Limb (tissue), 2 donors: ENCODE measurements around the gene ACAD8.
"Not testable (repeated sequence)": the region's sequence is repeated elsewhere in the genome, so short reads cannot be mapped to it uniquely, and the experiment has no call there.

Experiments used
- DNase-seq, 2 donors: peaks; one replicate each; pipeline ENCODE4 v3.0.0-alpha.2; 2016; ENCODE audit errors: extremely low spot score in 2 of 2

Gene ACAD8

DNA sequence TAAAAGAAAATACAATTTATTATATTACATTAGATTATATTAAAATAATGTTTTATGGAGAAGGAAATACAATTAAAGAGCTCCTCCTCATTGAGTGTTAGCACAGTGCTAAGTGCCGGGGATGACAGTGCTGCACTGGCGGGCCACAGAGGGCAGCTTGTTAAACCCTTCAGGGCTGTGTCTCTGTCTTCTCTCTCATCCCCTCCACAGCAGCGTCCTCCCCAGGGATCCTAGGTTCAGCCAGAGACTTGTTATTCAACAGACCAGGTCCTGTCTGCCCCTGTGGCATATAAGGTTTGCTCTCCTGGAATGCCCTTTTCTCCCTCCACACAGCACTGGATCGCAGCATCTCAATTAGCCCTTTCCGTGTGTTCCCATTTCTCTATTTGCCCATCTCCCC, 14.4 kb upstream of the ACAD8 start:
- DNase-seq = no peak

DNA sequence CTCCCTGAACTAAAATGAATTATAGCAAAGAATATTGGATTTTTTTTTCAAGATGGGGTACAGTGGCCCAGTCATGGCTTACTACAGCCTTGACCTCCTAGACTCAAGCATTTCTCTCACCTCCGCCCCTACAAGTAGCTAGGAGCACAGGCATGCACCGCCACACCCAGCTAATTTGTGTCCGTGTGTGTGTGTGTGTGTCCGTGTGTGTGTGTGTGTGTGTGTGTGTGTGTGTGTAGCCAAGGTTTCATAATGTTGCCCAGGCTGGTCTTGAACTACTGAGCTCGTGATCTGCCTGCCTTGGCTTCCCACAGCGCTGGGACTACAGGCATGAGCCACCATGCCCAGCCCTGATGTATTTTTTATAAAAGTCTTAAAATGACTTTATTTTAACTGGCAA, 12.8 kb upstream of the ACAD8 start:
- DNase-seq = no peak

DNA sequence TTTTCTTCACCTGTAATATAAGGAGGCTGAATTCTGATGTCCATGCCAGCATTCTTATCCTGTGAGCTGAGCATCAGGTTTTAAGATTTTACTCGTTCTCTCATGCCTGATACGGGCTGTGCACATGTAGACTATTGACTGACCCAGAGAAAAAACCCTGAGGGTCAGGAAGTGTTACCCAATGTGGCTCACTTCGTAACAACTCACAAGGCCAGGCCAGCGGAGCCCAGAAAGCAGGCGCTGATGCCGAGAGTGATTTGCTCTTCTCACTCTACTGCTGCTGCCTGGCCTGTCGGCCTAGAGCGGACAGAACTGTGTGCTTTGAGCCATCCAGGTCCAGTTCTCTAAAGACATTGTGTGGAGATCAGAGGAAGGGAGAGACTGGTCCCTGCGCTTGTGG, 11.0 kb upstream of the ACAD8 start:
- DNase-seq = no peak

DNA sequence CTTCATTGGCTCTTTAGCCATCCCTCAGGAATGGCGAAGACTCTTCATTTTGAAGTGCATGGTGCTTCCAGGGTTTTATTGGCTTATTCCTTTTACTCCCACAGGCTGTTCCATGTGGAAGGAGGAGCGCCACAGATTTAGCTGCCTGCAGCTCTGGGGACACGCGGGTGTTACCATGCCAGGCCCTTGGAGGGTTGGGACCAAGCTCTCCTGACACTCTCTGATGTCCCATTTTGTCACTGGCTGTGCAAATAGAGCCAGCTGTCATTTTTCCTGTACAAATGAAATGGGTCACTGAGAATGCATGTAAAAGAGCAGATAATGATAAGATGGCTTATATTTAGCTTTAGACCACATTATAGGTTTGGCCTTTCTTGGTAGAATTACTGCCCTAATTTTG, 9.5 kb upstream of the ACAD8 start:
- DNase-seq = no peak

DNA sequence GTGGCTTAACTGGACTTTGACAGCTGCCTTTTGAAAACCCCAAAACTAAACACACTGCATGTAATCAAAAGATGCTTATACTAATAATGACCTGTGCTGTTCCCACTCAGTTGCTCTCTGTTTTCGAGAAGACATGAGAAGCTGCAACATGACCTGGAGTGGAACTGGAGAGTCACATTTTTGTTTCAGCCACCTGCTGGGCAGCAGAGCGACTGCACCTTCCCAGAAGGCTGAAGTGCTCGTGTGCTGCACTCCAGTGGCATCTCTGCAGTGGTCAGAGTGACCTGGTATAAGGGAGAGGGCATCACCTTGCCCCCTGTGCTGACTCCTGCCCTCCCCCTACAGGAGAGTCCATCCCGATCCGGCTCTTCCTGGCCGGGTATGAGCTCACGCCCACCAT, 8.8 kb upstream of the ACAD8 start:
- no peak for DNase-seq

DNA sequence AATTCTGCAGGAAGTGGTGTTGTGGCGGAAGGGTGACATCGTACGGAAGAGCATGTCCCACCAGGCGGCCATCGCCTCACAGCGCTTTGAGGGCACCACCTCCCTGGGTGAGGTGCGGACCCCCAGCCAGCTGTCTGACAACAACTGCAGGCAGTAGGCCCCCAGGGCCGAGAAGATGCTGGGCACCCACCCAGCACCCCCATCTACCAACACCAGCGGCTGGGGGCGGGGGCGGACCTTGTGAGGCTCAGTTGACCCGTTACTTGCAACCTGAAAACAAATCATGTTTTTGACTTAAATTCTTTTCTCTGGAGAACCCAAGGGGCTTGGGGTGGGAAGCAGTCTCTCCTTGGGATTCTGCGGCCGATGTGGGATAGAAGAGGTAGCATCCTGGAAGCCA, 7.9 kb upstream of the ACAD8 start:
- no peak for DNase-seq

DNA sequence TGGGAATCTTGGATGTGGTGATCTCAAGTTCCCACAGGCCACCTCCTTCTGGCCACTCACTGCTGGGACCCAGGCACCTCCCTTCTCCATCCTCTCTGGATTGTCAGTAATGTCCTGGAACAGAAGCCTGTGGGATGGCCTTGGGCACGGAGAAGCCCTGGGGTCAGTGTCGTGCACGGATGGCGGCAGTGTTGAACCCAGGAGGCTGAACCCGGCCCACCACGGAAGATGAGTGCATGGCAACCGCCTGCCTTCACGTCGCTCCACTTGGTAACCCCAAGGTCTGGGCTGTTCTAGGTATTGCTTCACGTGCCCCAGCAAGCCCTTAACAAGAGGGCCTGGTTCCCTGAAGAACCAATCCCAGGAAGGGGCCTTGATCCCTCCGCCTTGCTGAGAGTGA, 7.3 kb upstream of the ACAD8 start:
- DNase-seq = no peak

DNA sequence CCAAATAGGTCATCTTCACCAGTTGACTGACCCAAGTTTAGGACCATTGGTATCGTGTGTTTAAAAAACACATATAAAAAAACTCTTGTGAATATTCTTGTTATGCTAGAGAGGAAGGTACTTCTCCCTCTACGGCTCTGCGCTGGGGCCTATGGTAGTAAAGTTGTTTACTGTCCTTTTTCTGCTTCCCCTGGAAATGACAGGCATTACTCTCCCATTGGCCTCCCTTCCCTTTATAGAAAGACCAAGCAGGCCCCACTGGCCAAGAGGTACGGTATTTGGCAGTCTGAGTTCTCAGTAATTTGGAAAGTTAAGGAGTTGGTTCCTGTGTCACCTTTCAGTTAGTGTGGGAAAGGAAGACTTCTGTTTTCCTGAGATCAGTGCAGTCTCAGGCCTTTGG, 6.7 kb upstream of the ACAD8 start:
- DNase-seq = no peak

DNA sequence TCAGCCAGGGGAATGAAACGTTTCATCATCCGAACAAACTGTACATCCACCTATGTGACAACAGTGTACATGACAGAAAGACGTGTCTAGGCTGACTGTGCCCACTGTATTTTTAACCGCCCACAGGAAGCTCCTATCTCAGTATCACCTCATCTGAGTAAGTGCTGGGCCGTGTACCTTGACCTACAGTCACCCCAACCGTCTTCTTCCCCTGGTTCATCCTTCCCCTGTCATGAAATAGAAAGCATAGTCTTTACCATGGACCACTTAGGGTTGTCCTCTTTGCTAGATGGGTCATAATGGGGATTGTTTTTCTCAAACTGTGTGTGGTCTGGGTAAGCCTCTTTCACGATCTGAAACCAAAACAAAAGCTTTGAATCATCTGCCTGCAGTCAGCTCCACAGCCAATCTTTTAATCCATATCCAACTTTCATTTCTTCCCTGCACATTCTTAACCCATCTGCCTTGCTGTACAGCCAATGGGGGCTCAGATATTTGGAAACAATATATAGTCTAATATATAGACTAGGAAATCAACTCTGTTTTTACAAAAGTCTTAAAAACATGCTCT, 4.4 kb upstream of the ACAD8 start:
- DNase-seq = no peak

DNA sequence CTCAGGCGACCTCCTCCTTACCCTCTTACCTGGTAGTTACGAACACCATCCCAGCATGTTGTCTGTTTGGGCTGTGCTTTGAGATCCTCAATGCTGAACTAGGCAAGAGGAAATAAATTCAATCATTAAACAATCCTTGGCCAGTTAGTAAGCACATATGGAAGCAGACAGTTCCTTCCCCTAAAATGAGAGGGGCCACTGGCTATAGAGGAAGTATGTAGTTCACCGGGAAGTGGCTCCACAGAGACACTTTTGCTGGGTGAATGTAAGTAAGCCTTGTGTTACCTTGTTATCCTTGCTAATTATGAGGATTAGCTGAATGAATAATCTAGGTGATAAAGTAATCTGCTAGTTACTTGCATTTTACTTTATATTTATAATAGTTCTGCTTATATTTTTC, 3.1 kb upstream of the ACAD8 start:
- DNase-seq = no peak

DNA sequence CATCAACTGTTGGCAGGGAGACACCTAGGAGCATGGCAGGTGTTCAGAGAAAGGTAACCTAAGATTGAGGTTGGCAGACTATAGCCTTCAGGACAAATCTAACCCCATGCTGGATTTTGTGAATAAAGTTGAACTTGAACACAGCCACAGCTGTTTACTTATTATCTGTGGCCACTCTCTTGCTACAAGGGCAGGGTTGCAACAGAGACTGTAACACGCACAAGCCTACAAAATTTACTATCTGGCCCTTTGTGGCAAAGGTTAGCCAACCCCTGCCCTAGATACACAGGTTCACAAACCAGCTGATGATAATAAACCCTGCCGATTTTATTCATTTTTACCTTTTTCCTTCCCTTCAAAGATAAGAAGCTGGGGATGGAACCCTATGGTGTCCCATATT, 2.7 kb upstream of the ACAD8 start:
- DNase-seq = no peak

DNA sequence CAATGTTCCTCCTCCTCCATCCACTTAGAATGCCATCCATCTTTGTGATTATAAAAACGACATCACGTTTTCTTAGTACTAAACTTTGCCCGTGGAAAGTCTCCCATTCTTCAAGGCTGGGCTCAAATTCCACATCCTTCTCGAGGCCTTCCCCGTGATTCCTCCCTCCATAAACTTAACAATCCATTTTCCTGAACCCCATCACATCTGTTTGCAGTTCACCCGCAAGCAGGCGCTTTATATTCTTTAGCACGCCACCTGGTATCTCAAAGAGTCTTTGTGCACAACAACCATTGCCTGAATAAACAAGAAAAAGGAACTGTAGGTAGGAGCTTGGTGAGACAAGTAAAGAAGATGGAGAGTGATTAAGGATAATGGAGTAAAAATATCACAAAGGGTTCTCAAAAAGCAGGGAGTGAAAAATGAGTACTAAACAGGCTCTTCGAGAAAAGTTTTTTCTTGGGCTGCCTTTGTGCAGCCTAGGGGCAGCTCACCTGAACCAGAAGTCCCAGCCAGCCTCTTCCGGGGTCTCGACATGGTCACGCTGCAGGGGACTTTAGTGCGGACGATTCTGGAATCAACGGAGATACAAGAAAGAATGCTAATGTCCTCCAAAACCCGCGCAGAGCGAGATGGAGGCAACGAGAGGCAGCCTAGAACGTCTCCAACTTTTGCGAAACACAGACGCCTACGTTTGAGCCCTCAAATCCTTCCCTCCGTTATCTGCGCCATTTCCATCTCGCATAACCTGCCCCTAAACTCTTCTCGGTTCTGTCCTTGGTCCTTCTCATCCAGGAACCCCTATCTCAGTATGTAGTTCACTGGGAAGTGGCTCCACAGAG, 801 bp upstream of the ACAD8 start:
- no peak for DNase-seq

DNA sequence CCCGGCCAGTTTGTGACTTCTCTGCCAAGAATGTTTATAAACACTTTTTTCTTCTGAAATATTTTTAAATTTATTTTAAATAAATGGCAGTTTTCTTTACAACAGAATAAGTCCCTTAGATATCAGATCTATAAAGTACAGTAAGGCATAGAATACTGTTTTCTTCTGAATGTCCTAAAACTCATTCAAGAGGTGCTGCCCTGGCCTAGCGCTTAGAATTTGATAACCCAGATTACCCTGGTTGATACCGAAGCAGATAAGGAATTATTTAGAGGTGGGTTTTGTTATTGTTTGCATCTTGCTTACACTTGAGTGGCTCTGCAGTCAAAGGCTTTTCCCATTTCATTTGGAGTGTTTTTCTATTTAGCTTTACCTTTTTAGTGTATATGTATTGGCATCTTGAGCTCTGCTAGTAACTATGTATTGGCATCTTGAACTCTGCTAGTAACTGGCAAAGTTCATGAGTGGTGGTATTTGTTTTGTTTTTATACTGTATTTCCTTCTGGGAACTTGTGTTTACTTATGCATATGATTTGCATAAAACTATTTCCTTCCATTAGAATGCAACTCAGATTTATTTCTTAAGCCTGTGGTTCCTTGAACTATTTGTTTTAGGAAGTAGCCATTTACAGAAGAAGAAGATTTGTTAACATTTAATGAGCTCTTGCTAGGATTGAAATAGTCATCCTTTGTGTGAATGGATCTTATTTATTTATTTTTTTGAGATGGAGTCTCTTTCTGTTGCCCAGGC, 1.2 kb downstream of the ACAD8 start:
- no peak for DNase-seq

DNA sequence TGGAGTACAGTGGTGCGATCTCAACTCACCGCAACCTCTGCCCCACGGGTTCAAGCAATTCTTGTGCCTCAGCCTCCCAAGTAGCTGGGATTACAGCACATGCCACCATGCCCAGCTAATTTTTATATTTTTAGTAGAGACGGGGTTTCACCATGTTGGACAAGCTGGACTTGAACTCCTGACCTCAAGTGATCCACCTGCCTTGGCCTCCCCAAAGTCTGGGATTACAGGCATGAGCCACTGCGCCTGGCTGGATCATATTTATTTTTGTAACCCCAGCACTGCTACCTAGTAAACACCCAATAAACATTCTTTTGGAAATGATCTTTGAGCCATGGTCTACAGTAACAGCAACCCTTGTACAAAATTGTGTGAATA, 1.8 kb downstream of the ACAD8 start:
- not testable (repeated sequence) for DNase-seq

DNA sequence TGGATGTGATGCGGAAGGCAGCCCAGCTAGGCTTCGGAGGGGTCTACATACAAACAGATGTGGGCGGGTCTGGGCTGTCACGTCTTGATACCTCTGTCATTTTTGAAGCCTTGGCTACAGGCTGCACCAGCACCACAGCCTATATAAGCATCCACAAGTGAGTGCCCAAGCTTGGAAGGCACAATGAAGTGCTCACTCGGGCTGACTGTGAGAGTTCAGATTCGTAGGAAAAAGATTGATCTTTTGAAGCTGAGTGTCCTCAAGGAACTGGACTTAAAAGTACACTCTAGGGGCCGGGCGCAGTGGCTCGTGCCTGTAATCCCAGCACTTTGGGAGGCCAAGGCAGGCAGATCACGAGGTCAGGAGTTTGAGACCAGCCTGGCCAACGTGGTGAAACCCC, 3.7 kb downstream of the ACAD8 start:
- no peak for DNase-seq

DNA sequence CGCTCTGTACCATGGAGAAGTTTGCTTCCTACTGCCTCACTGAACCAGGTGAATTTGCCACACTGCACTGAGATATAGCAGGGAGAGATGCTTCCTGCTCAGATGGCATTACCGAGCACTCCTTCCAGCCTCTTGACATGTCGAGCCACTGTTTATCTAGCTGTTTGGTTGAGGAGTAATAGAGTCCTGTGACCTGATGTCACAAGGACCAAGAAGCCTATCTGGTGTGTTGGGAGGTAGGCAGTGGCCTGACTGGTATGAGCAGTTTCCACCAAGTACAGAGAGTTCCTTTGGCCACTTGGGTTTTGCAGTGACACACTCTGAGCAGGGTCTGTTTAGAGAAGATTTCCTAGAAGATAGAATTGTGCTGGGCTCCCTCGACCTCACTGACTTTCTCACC, 5.2 kb downstream of the ACAD8 start:
- no peak for DNase-seq

DNA sequence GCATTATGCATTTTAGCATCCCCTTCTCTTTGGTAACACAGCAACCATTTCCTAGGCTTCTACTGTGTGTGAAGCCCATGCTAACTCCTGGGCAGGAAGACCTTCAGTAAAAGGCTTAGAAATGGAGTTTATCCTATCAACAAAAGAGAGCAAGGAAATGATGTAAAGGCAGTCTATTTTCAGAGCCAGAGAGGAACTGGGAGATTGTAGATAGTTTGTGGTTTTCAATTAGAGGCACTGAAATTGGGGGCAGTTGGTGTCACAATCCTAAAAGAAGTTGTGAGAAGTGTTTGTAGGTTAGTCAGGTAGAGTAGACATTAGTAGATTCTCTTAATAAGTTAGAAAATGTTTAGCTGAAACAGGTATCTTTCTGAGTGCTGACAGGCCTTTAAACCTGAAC, 7.1 kb downstream of the ACAD8 start:
- no peak for DNase-seq

DNA sequence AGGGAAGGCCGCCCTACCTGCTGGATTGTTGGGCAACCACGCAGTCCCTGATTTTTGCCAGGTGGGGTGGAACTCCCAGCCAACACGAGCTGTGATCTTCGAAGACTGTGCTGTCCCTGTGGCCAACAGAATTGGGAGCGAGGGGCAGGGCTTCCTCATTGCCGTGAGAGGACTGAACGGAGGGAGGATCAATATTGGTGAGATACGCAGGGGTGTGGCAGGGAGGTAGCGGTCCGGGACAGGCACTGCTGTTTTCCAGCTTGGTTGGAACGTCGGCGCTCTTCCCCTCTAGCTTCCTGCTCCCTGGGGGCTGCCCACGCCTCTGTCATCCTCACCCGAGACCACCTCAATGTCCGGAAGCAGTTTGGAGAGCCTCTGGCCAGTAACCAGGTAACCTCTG, 7.6 kb downstream of the ACAD8 start:
- no peak for DNase-seq

DNA sequence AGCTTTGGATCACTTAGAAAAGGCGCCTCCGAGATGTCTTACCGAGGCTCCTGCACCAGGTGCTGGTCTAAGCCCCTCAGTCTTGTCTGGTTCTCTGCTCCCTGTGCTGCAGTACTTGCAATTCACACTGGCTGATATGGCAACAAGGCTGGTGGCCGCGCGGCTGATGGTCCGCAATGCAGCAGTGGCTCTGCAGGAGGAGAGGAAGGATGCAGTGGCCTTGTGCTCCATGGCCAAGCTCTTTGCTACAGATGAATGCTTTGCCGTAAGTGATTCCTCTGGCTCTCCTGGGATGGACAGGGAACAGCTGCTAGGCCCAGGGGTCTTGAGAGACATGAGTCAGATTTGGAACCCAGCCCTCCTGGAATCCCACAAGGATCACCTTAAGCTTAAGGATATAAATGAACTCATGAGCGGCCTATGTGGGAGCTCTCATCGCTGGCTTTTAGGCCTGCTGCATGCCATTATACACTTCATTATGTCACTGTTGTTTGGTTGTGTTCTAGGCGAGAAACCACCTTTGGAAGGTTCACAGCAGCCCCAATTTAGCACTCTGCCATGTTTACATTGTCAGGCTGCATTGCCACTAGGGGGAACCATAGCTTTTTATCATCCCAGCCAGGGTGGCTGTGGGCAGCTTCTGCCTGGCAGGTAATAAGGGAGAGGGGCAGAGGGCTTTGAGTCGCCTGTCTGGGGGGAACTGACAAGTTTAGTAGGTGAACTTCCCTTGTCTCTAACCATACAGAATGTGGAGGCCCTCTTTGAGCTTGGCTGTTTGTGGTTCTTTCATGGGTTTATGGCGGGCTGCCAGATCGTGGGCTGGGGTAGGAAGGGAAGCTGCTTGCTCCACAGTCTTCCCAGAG, 8.5 kb downstream of the ACAD8 start:
- no peak for DNase-seq

DNA sequence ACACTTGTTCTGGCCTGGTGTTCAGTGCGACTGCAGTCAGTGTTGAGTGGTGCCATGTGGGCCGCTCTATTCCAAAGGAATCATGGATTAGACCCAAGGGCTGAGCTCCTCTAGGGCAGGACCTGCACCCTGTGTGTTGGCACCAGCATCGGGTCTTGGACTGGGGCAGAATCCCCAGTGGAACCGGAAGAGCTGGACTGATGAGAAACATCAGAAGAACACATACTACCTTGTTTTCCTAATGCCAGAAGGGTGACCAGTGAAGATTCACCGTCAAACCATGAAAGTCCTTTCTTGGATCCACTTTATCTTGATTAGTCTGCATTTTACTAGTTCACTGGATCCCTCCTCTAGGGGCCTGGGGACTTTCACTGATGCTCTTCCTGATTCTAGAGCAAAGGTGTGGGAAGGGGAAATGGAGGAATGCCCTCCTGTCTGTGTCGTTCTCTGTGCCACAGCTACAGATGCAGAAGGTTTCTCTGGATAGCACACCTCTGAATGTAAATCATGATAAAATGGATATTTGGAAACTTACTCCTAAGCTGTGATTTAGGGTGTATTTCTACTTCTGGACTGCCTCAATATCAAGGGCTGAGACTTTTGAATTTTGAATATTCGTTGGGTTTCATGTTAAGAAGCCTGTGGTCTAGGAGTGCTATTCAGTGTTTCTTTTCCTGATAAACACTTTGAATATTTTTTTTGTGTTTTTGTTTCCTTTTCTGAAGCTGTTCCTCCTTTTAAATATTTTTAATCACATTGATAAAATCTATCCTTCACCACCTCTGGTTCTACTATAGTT, 11.8 kb downstream of the ACAD8 start:
- no peak for DNase-seq

DNA sequence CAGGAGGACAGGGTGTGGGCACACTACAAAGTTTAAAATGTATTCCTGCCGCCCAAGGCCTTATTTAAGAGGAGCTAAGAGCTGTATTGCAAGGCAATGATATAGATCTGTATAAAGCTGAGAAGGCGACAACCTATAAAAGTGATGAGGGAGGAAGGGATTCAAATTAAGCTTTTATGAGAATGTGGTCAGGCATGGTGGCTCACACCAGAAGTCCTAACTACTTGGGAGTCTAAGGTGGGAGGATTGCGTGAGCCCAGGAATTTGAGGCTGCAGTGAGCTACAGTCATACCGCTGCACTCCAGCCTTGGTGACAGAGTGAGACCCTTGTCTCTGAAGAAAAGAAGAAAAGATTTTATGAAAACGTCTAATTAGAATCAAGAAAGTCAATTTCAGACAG, 13.1 kb downstream of the ACAD8 start:
- no peak for DNase-seq
